H9 (cell line): ENCODE data around the gene CYP27C1. TPM values are rescaled to one million over a fixed set of nuclear protein-coding genes. Genes with fewer than 3 reads are reported as not detected.

Experiments
- DNase-seq: peaks from one replicate; pipeline ENCODE4 v3.0.0-alpha.2; 2017
- H2AFZ ChIP-seq: one replicate; pipeline ENCODE4 v1.6.1; 2013; ENCODE audit warnings: mild to moderate bottlenecking, low read length, control low read depth, moderate library complexity
- H2AK5ac ChIP-seq: 2 replicates; pipeline ENCODE4 v1.6.1; 2013; ENCODE audit warnings: low read length, control low read depth, mixed read lengths; ENCODE audit not compliant: insufficient read length
- H2BK120ac ChIP-seq: one replicate; pipeline ENCODE4 v1.6.1; 2013; ENCODE audit warnings: low read depth, mild to moderate bottlenecking, low read length, control low read depth, inconsistent platforms; ENCODE audit not compliant: poor library complexity, severe bottlenecking
- H2BK12ac ChIP-seq: 2 replicates; pipeline ENCODE4 v1.6.1; 2013; ENCODE audit warnings: low read length, control low read depth, mixed read lengths, low read depth; ENCODE audit not compliant: insufficient read length
- H2BK15ac ChIP-seq: 2 replicates; pipeline ENCODE4 v1.6.1; 2013; ENCODE audit warnings: low read depth, low read length, control low read depth
- H2BK20ac ChIP-seq: one replicate; pipeline ENCODE4 v1.6.1; 2013; ENCODE audit warnings: low read depth, mild to moderate bottlenecking, low read length, control low read depth, inconsistent platforms; ENCODE audit not compliant: poor library complexity, severe bottlenecking
- H2BK5ac ChIP-seq: 2 replicates; pipeline ENCODE4 v1.6.1; 2013; ENCODE audit warnings: low read length, control low read depth, mixed read lengths; ENCODE audit not compliant: insufficient read length
- H3K14ac ChIP-seq: 2 replicates; pipeline ENCODE4 v1.6.1; 2013; ENCODE audit warnings: low read length, control low read depth; ENCODE audit not compliant: insufficient read depth
- H3K18ac ChIP-seq: 2 replicates; pipeline ENCODE4 v1.6.1; 2013; ENCODE audit warnings: low read depth, mild to moderate bottlenecking, mixed read lengths, low read length, control low read depth; ENCODE audit not compliant: insufficient read length
- H3K23ac ChIP-seq: 2 replicates; pipeline ENCODE4 v1.6.1; 2013; ENCODE audit warnings: low read length, control low read depth, mixed read lengths, low read depth; ENCODE audit not compliant: insufficient read length
- H3K23me2 ChIP-seq: 2 replicates; pipeline ENCODE4 v1.6.1; 2013; ENCODE audit warnings: low read depth, mild to moderate bottlenecking, mixed read lengths, low read length, control low read depth; ENCODE audit not compliant: insufficient read length, poor library complexity, severe bottlenecking
- H3K27ac ChIP-seq: 2 replicates; pipeline ENCODE4 v1.5.1; 2013; ENCODE audit warnings: low read length, control low read depth, mixed read lengths, low read depth; ENCODE audit not compliant: insufficient read length
- H3K27me3 ChIP-seq: 2 replicates; pipeline ENCODE4 v1.6.1; 2013; ENCODE audit warnings: low read length, control low read depth, inconsistent platforms; ENCODE audit not compliant: insufficient read depth
- H3K4ac ChIP-seq: 2 replicates; pipeline ENCODE4 v1.6.1; 2013; ENCODE audit warnings: low read depth, mild to moderate bottlenecking, control low read depth, inconsistent platforms, low read length, moderate library complexity
- H3K4me1 ChIP-seq: 2 replicates; pipeline ENCODE4 v1.6.1; 2013; ENCODE audit warnings: low read length, control low read depth, inconsistent platforms; ENCODE audit not compliant: insufficient read depth
- H3K4me2 ChIP-seq: 2 replicates; pipeline ENCODE4 v1.6.1; 2013; ENCODE audit warnings: low read length, control low read depth, mixed read lengths; ENCODE audit not compliant: insufficient read length, insufficient read depth
- H3K56ac ChIP-seq: 2 replicates; pipeline ENCODE4 v1.6.1; 2013; ENCODE audit warnings: low read depth, mild to moderate bottlenecking, mixed read lengths, low read length, control low read depth; ENCODE audit not compliant: insufficient read length
- H3K79me1 ChIP-seq: 2 replicates; pipeline ENCODE4 v1.6.1; 2013; ENCODE audit warnings: low read depth, mild to moderate bottlenecking, moderate library complexity, low read length, control low read depth, inconsistent platforms; ENCODE audit not compliant: insufficient read depth, poor library complexity, severe bottlenecking
- H3K79me2 ChIP-seq: 2 replicates; pipeline ENCODE4 v1.6.1; 2013; ENCODE audit warnings: low read length, control low read depth, inconsistent platforms; ENCODE audit not compliant: insufficient read depth
- H3K9ac ChIP-seq: 2 replicates; pipeline ENCODE4 v1.6.1; 2013; ENCODE audit warnings: low read length, control low read depth, mixed read lengths; ENCODE audit not compliant: insufficient read length; ENCODE audit errors: extremely low read depth
- H3K9me3 ChIP-seq: one replicate; pipeline ENCODE4 v1.6.1; 2013; ENCODE audit warnings: low read depth, low read length, inconsistent platforms; ENCODE audit not compliant: control insufficient read depth
- H3T11ph ChIP-seq: one replicate; pipeline ENCODE4 v1.6.1; 2013; ENCODE audit warnings: mild to moderate bottlenecking, low read length, control low read depth, inconsistent platforms
- H4K20me1 ChIP-seq: one replicate; pipeline ENCODE4 v1.6.1; 2013; ENCODE audit not compliant: control insufficient read depth, insufficient read length, insufficient read depth
- H4K5ac ChIP-seq: 2 replicates; pipeline ENCODE4 v1.6.1; 2013; ENCODE audit warnings: low read depth, mild to moderate bottlenecking, mixed read lengths, low read length, control low read depth; ENCODE audit not compliant: insufficient read length
- H4K8ac ChIP-seq: replicated peaks from 2 replicates; pipeline ENCODE4 v1.6.1; 2013; ENCODE audit warnings: low read length, control low read depth, mixed read lengths, low read depth; ENCODE audit not compliant: insufficient read length
- H4K91ac ChIP-seq: 2 replicates; pipeline ENCODE4 v1.6.1; 2013; ENCODE audit warnings: low read depth, mild to moderate bottlenecking, moderate library complexity, mixed read lengths, low read length, control low read depth; ENCODE audit not compliant: insufficient read length
- H3K27ac Mint-ChIP-seq, 3 experiments: 2 replicates in 2 of 3; 3 replicates in 1 of 3; pipeline ENCODE4 v1.8.0; 2020 to 2021; ENCODE audit warnings: mixed read lengths in 3 of 3, mild to moderate bottlenecking in 1 of 3, moderate library complexity in 1 of 3
- H3K27me3 Mint-ChIP-seq: 2 replicates; pipeline ENCODE4 v1.8.0; 2021; ENCODE audit warnings: low read depth, mild to moderate bottlenecking, moderate library complexity, mixed read lengths
- H3K36me3 Mint-ChIP-seq, 3 experiments: 2 replicates in 2 of 3; 3 replicates in 1 of 3; pipeline ENCODE4 v1.8.0; 2020 to 2021; ENCODE audit warnings: low read depth in 3 of 3, mixed read lengths in 3 of 3; ENCODE audit not compliant: insufficient read depth in 1 of 3
- H3K4me1 Mint-ChIP-seq, 2 experiments: 2 replicates each; pipeline ENCODE4 v1.8.0; 2020; ENCODE audit warnings: mixed read lengths in 2 of 2
- H3K4me3 Mint-ChIP-seq, 2 experiments: 2 replicates in 1 of 2; 3 replicates in 1 of 2; pipeline ENCODE4 v1.8.0; 2020 to 2021; ENCODE audit warnings: mild to moderate bottlenecking in 2 of 2, mixed read lengths in 2 of 2, moderate library complexity in 1 of 2
- H3K9me3 Mint-ChIP-seq, 2 experiments: 2 replicates in 1 of 2; 3 replicates in 1 of 2; pipeline ENCODE4 v1.8.0; 2020; ENCODE audit warnings: mild to moderate bottlenecking in 2 of 2, mixed read lengths in 2 of 2, moderate library complexity in 1 of 2
- CTCF ChIP-seq: fragments of 200-600 bp; sonication (generic); conservative IDR thresholded peaks from 3 replicates; pipeline ENCODE4 v1.8.0; 2021; ENCODE audit warnings: antibody characterized with exemption, mild to moderate bottlenecking
- WGBS: extraction: QIAGEN DNeasy Blood & Tissue Kit; methylation state at CpG from one replicate; pipeline ENCODE4 v1.1.7; 2013; ENCODE audit warnings: missing lambda C conversion rate, low lambda C conversion rate, mixed read lengths; ENCODE audit not compliant: insufficient read length; ENCODE audit errors: extremely low coverage; 5-methylcytosine and 5-hydroxymethylcytosine counted together
- total RNA-seq: library from RNA; stranded (reverse); gene quantifications from 2 replicates; pipeline ENCODE4 v1.2.1, GENCODE V29; 2021

CYP27C1 gene
- total RNA-seq, 1 experiment from 2014 or later, result 2.3 TPM

GRCh38 chr2:127200962-127201361 lies 19.1 kb downstream of the CYP27C1 start:
- Histone ChIP-seq H3K79me1 (no peaks in the 10 kb centered on the region), H3T11ph (no peak overlapping the region), H3K23me2 (no peaks in the 10 kb centered on the region), H3K9me3 (no peaks in the 10 kb centered on the region), H4K91ac (no peak overlapping the region), H3K14ac (no peak overlapping the region), H3K4me2 (no peak overlapping the region), H3K4me1 (no peaks in the 10 kb centered on the region), H2AFZ (no peak overlapping the region), H2AK5ac (no peak overlapping the region), H4K8ac (no peak overlapping the region), H2BK20ac (no peak overlapping the region), H3K27ac (no peak overlapping the region), H3K9ac (no peak overlapping the region), H2BK15ac (no peak overlapping the region), H3K4ac (no peak overlapping the region), H3K27me3 (no peaks in the 10 kb centered on the region; the same call in 1 of the 2 replicates), H2BK5ac (no peak overlapping the region), H3K18ac (no peak overlapping the region), H4K5ac (no peak overlapping the region), H3K23ac (no peak overlapping the region), H2BK12ac (no peak overlapping the region), H2BK120ac (no peak overlapping the region), H4K20me1 (no peaks in the 10 kb centered on the region), H3K56ac (no peak overlapping the region), H3K79me2 (no peaks in the 10 kb centered on the region)
- Mint-ChIP-seq H3K36me3 (peaks cover 0 to 4% (median 3%) of the 10 kb centered on the region in 3 experiments; a peak in 3 of 7 replicates), H3K27ac (no peak overlapping the region), H3K4me1 (peaks cover 15 to 27% of the 10 kb centered on the region in 2 experiments), H3K4me3 (no peak overlapping the region), H3K9me3 (peaks cover 3% of the 10 kb centered on the region in 2 experiments; a peak in 1 of 5 replicates), H3K27me3 (no peaks in the 10 kb centered on the region)
- TF ChIP-seq CTCF, result no peak
- DNase-seq, result no peak
- no CpG with 5 or more reads among the region's 7 CpGs for WGBS
